GM12878 (cell line): ENCODE data around the gene CSNK1G3. TPM values are rescaled to one million over a fixed set of nuclear protein-coding genes. Genes with fewer than 3 reads are reported as not detected.

Experiments used
- ASH2L ChIP-seq: fragments of 300-600, 200-600 bp; sonication (generic); IDR thresholded peaks from 2 replicates; pipeline ENCODE4 v1.6.1; 2017; ENCODE audit warnings: low read depth, mild to moderate bottlenecking, borderline replicate concordance
- CBX5 ChIP-seq: sonication (generic); IDR thresholded peaks from 2 replicates; pipeline ENCODE4 v1.6.1; 2016; ENCODE audit warnings: low read depth, moderate library complexity, mild to moderate bottlenecking, inconsistent platforms
- CHD2 ChIP-seq: IDR thresholded peaks from 2 replicates; pipeline ENCODE4 v1.6.1; 2011; ENCODE audit warnings: low read depth, low read length, improper control_type of control experiment, borderline replicate concordance
- CHD4 ChIP-seq: fragments of 200-600 bp; sonication (generic); IDR thresholded peaks from 2 replicates; pipeline ENCODE4 v1.6.1; 2016; ENCODE audit warnings: mild to moderate bottlenecking
- CREB1 ChIP-seq: IDR thresholded peaks from 2 replicates; pipeline ENCODE4 v1.6.1; 2012; ENCODE audit warnings: low read depth, mild to moderate bottlenecking, inconsistent platforms
- KLF5 ChIP-seq: fragments of 450-650 bp; IDR thresholded peaks from 2 replicates; pipeline ENCODE4 v1.6.1; 2014; ENCODE audit warnings: mild to moderate bottlenecking; ENCODE audit not compliant: partially characterized antibody
- SIX5 ChIP-seq: IDR thresholded peaks from 2 replicates; pipeline ENCODE4 v1.6.1; 2011; ENCODE audit warnings: mild to moderate bottlenecking, low read depth, low read length, moderate library complexity; ENCODE audit not compliant: severe bottlenecking
- polyA plus RNA-seq, 11 experiments: library from polyadenylated mRNA; depleted of rRNA in 4 of 11; unstranded in 6 of 11; stranded (reverse) in 5 of 11; fragments of >200 nt; fragmentation: Nextera tagmentation in 4 of 11; fragmentation: Illumina TruSeq in 1 of 11; extraction: Ambion mirVana in 4 of 11; extraction: Trizol in 1 of 11; gene quantifications; 1 replicate in 1 of 11; 2 replicates in 10 of 11; pipeline versions ENCODE4 v1.2.1 to v1.2.3, GENCODE V29; 2011 to 2016; ENCODE audit warnings: inconsistent platforms in 2 of 11, missing spikeins in 2 of 11, low read depth in 1 of 11
- total RNA-seq, 4 experiments: library from RNA; depleted of rRNA in 3 of 4; stranded (reverse); fragments of >200 nt in 3 of 4; fragmentation: Illumina TruSeq in 1 of 4; extraction: Trizol in 1 of 4; gene quantifications; 2 replicates each; pipeline versions ENCODE4 v1.2.1 to v1.2.3, GENCODE V29; 2013 to 2021
- TF ChIP-seq, protein P1 (sequence below): fragments of 450-650 bp; formaldehyde crosslinking; IDR thresholded peaks from 2 replicates; pipeline ENCODE4 v1.4.0; 2022; ENCODE audit warnings: mild to moderate bottlenecking, moderate library complexity
- TF ChIP-seq, protein P2 (sequence below), 3 experiments: IDR thresholded peaks in 2 of 3; conservative IDR thresholded peaks in 1 of 3; 2 replicates each; pipeline ENCODE4 v1.5.1; 2011; ENCODE audit warnings: low read depth in 3 of 3, low read length in 3 of 3, mild to moderate bottlenecking in 3 of 3, control low read depth in 2 of 3, moderate library complexity in 2 of 3, inconsistent platforms in 1 of 3, mixed read lengths in 1 of 3; ENCODE audit not compliant: control insufficient read depth in 2 of 3, insufficient read depth in 1 of 3; ENCODE audit errors: extremely low read depth in 1 of 3
- TF ChIP-seq, protein P3 (sequence below): fragments of 450-650 bp; formaldehyde crosslinking; IDR thresholded peaks from 2 replicates; pipeline ENCODE4 v1.5.0; 2022; ENCODE audit warnings: mild to moderate bottlenecking, missing genetic modification characterization
- TF ChIP-seq, protein P4 (sequence below): fragments of 450-650 bp; IDR thresholded peaks from 2 replicates; pipeline ENCODE4 v1.6.1; 2017; ENCODE audit warnings: mild to moderate bottlenecking
- TF ChIP-seq, protein P5 (sequence below): fragments of 450-650 bp; IDR thresholded peaks from 2 replicates; pipeline ENCODE4 v1.6.1; 2017; ENCODE audit warnings: mild to moderate bottlenecking, low read depth, inconsistent platforms; ENCODE audit not compliant: poor library complexity, severe bottlenecking

The CSNK1G3 gene
- total and polyA plus RNA-seq, 10 of the 15 experiments (the other 5 are each of a cell fraction or from before 2014, with no cell fraction given), result 7.4 to 24.1 (median 17.9) TPM

DNA sequence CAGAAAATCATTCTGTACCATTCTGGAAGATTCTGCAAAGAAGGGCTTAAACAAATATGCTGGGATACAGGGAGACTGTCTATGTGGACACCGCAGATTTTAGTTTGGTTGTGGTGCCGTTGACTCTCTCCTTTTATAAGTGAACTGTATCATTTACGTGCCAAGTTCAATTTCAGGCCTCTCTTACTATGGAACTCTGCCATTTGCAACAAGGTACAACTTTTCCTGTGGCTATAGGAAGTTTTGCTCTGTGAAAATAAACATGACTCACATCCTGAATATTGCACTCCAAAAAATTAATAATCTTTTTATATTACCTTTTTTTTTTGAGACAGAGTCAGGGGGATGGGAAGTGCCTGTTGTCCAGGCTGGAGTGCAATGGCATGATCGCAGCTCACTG is 29.7 kb upstream of the CSNK1G3 start (continued):
- TF ChIP-seq, protein P1, sequence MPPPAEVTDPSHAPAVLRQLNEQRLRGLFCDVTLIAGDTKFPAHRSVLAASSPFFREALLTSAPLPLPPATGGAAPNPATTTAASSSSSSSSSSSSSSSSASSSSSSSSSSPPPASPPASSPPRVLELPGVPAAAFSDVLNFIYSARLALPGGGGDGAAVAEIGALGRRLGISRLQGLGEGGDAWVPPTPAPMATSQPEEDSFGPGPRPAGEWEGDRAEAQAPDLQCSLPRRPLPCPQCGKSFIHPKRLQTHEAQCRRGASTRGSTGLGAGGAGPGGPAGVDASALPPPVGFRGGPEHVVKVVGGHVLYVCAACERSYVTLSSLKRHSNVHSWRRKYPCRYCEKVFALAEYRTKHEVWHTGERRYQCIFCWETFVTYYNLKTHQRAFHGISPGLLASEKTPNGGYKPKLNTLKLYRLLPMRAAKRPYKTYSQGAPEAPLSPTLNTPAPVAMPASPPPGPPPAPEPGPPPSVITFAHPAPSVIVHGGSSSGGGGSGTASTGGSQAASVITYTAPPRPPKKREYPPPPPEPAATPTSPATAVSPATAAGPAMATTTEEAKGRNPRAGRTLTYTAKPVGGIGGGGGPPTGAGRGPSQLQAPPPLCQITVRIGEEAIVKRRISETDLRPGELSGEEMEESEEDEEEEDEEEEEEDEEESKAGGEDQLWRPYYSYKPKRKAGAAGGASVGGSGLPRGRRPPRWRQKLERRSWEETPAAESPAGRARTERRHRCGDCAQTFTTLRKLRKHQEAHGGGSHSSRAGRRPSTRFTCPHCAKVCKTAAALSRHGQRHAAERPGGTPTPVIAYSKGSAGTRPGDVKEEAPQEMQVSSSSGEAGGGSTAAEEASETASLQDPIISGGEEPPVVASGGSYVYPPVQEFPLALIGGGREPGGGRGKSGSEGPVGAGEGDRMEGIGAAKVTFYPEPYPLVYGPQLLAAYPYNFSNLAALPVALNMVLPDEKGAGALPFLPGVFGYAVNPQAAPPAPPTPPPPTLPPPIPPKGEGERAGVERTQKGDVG (CRISPR knock-in tag), result no peak
- TF ChIP-seq, protein P2, sequence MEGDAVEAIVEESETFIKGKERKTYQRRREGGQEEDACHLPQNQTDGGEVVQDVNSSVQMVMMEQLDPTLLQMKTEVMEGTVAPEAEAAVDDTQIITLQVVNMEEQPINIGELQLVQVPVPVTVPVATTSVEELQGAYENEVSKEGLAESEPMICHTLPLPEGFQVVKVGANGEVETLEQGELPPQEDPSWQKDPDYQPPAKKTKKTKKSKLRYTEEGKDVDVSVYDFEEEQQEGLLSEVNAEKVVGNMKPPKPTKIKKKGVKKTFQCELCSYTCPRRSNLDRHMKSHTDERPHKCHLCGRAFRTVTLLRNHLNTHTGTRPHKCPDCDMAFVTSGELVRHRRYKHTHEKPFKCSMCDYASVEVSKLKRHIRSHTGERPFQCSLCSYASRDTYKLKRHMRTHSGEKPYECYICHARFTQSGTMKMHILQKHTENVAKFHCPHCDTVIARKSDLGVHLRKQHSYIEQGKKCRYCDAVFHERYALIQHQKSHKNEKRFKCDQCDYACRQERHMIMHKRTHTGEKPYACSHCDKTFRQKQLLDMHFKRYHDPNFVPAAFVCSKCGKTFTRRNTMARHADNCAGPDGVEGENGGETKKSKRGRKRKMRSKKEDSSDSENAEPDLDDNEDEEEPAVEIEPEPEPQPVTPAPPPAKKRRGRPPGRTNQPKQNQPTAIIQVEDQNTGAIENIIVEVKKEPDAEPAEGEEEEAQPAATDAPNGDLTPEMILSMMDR (IDR thresholded peaks at IDR 0.05 in 2 of 3, conservative IDR thresholded peaks at IDR 0.05 in 1 of 3; ENCODE audit: control insufficient read depth in 2 of 3, extremely low read depth in 1 of 3, insufficient read depth in 1 of 3, low read depth in 3 of 3, low read length in 3 of 3), result no peak
- TF ChIP-seq CHD2 (no peak), SIX5 (no peak), ASH2L (no peak), CBX5 (no peak), CREB1 (no peak), KLF5 (no peak), CHD4 (no peak)
- TF ChIP-seq, protein P3, sequence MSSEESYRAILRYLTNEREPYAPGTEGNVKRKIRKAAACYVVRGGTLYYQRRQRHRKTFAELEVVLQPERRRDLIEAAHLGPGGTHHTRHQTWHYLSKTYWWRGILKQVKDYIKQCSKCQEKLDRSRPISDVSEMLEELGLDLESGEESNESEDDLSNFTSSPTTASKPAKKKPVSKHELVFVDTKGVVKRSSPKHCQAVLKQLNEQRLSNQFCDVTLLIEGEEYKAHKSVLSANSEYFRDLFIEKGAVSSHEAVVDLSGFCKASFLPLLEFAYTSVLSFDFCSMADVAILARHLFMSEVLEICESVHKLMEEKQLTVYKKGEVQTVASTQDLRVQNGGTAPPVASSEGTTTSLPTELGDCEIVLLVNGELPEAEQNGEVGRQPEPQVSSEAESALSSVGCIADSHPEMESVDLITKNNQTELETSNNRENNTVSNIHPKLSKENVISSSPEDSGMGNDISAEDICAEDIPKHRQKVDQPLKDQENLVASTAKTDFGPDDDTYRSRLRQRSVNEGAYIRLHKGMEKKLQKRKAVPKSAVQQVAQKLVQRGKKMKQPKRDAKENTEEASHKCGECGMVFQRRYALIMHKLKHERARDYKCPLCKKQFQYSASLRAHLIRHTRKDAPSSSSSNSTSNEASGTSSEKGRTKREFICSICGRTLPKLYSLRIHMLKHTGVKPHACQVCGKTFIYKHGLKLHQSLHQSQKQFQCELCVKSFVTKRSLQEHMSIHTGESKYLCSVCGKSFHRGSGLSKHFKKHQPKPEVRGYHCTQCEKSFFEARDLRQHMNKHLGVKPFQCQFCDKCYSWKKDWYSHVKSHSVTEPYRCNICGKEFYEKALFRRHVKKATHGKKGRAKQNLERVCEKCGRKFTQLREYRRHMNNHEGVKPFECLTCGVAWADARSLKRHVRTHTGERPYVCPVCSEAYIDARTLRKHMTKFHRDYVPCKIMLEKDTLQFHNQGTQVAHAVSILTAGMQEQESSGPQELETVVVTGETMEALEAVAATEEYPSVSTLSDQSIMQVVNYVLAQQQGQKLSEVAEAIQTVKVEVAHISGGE (CRISPR knock-in tag), result no peak
- TF ChIP-seq, protein P4, sequence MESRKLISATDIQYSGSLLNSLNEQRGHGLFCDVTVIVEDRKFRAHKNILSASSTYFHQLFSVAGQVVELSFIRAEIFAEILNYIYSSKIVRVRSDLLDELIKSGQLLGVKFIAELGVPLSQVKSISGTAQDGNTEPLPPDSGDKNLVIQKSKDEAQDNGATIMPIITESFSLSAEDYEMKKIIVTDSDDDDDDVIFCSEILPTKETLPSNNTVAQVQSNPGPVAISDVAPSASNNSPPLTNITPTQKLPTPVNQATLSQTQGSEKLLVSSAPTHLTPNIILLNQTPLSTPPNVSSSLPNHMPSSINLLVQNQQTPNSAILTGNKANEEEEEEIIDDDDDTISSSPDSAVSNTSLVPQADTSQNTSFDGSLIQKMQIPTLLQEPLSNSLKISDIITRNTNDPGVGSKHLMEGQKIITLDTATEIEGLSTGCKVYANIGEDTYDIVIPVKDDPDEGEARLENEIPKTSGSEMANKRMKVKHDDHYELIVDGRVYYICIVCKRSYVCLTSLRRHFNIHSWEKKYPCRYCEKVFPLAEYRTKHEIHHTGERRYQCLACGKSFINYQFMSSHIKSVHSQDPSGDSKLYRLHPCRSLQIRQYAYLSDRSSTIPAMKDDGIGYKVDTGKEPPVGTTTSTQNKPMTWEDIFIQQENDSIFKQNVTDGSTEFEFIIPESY, result no peak
- TF ChIP-seq, protein P5, sequence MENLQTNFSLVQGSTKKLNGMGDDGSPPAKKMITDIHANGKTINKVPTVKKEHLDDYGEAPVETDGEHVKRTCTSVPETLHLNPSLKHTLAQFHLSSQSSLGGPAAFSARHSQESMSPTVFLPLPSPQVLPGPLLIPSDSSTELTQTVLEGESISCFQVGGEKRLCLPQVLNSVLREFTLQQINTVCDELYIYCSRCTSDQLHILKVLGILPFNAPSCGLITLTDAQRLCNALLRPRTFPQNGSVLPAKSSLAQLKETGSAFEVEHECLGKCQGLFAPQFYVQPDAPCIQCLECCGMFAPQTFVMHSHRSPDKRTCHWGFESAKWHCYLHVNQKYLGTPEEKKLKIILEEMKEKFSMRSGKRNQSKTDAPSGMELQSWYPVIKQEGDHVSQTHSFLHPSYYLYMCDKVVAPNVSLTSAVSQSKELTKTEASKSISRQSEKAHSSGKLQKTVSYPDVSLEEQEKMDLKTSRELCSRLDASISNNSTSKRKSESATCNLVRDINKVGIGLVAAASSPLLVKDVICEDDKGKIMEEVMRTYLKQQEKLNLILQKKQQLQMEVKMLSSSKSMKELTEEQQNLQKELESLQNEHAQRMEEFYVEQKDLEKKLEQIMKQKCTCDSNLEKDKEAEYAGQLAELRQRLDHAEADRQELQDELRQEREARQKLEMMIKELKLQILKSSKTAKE, result no peak
- TF ChIP-seq, all 136 proteins: peak for 0
